Stomach (tissue), 9 donors: ENCODE results near the gene MISP3. TPM values are rescaled to one million over a fixed set of nuclear protein-coding genes. Genes with fewer than 3 reads are reported as not detected.
A peak's percentile ranks its signal among the peaks of the same experiment; 100 is the strongest.

ENCODE experiments used
- DNase-seq, 2 donors: peaks; one replicate each; pipeline versions ENCODE4 v3.0.0 to v3.0.0-alpha.2; 2013 to 2019
- H3K27ac ChIP-seq, 5 donors: fragments of 200-600 bp in 4 of 5; sonication (generic) in 4 of 5; one replicate each; pipeline ENCODE4 v1.5.1; 2013 to 2019; ENCODE audit warnings: mild to moderate bottlenecking in 1 of 5, moderate library complexity in 1 of 5
- H3K27me3 ChIP-seq, 3 donors: fragments of 200-600 bp; sonication (generic); one replicate each; pipeline ENCODE4 v1.5.1; 2017 to 2019; ENCODE audit warnings: mixed run types in 1 of 3
- H3K36me3 ChIP-seq, 4 donors: fragments of 200-600 bp; sonication (generic); 1 replicate in 3 of 4; 2 replicates in 1 of 4; pipeline ENCODE4 v1.5.1; 2016 to 2019
- H3K4me1 ChIP-seq, 4 donors: fragments of 200-600 bp; sonication (generic); one replicate each; pipeline ENCODE4 v1.5.1; 2016 to 2019
- H3K4me3 ChIP-seq, 4 donors: fragments of 200-600 bp; sonication (generic) in 3 of 4; one replicate each; pipeline ENCODE4 v1.5.1; 2016 to 2019; ENCODE audit warnings: mild to moderate bottlenecking in 1 of 4
- H3K9me3 ChIP-seq, 4 donors: fragments of 200-600 bp; sonication (generic); one replicate each; pipeline ENCODE4 v1.5.1; 2016 to 2019
- EP300 ChIP-seq: sonication (generic); formaldehyde crosslinking; IDR thresholded peaks from one replicate; pipeline ENCODE4 v1.6.1; 2017; ENCODE audit warnings: antibody characterized with exemption
- POLR2A ChIP-seq, 4 donors: fragments of 450-650 bp; IDR thresholded peaks; one replicate each; pipeline ENCODE4 v1.6.1; 2016; ENCODE audit warnings: antibody characterized with exemption in 4 of 4, control low read depth in 2 of 4, mild to moderate bottlenecking in 1 of 4, moderate library complexity in 1 of 4
- POLR2AphosphoS5 ChIP-seq, 3 donors: sonication (generic); formaldehyde crosslinking; IDR thresholded peaks; one replicate each; pipeline ENCODE4 v1.6.1; 2016; ENCODE audit warnings: antibody characterized with exemption in 3 of 3
- WGBS, 5 donors: extraction: QIAGEN DNeasy Blood & Tissue Kit in 3 of 5; methylation state at CpG; one replicate each; pipeline versions ENCODE4 v1.1.5 to v1.1.7; 2013 to 2018; 5-methylcytosine and 5-hydroxymethylcytosine counted together
- intact Hi-C: fragments of 100-400 bp; cut with DNase I; formaldehyde crosslinking; loops from one replicate; pipeline ENCODE4 v1.15.1; 2023; ENCODE audit warnings: low total_unique reads
- polyA plus RNA-seq, 3 donors: library from polyadenylated mRNA; stranded (reverse); fragments of 200-250 nt; gene quantifications; one replicate each; pipeline ENCODE4 v1.2.3, GENCODE V29; 2013
- total RNA-seq, 5 donors: library from RNA; depleted of rRNA; stranded (reverse); fragments of >200 nt; gene quantifications; one replicate each; pipeline versions ENCODE4 v1.1.0 to v1.2.3, GENCODE V29; 2014 to 2016
- TF ChIP-seq, protein P1 (sequence below), 7 experiments: fragments of 450-650 bp in 4 of 7; fragments of 200-600 bp in 3 of 7; sonication (generic) in 3 of 7; IDR thresholded peaks; one replicate each; pipeline ENCODE4 v1.5.1; 2016 to 2019; ENCODE audit warnings: antibody characterized with exemption in 7 of 7, control low read depth in 2 of 7, mild to moderate bottlenecking in 1 of 7
- donor health status: healthy with polysubstance abuse.
- donor health status: Bipolar disorder and iron deficiency.
- donor health status: healthy.

MISP3 gene
- total and polyA plus RNA-seq, 8 donors: 2.0 to 88.7 (median 27.4) TPM

DNA sequence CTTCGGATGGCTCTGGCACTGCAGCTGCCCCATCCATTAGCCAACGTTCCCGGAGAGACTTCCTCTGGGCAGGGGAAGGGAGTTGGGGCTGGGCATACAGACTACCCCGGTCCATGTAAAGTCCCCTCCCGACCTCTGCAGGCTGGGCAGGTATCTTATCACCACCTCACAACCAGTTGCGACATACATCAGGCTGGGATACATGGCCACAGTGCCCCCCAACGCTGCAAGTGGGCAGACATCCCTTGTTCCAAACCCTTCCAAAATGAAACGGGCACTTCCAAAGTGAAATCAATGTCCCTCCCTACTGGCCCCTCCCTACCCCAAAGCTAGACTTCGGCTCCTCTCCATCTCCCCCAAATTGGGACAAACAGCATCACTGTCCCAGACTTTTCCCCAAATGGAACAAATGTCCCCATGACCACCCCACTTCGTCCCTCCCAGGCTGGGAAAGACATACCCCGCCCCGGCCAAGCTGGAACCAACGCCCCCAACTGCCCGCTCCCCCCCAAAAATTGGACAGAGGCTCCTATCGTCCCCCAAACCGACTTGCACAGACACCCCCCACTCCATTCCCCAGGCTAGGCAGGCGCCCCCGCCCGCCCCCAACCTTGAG lies 15.7 kb upstream of the MISP3 start:
- H3K9me3 ChIP-seq: peaks cover 0 to 7% (median 0%) of the 10 kb centered on the region in 4 donors
- peaks cover 0 to 58% (median 10%) of the 10 kb centered on the region in 3 donors for H3K27me3 ChIP-seq
- WGBS, 5 donors: 39 to 58% (median 49%) methylated on average over 16 to 19 of the region's 19 CpGs
- TF ChIP-seq, protein P1, sequence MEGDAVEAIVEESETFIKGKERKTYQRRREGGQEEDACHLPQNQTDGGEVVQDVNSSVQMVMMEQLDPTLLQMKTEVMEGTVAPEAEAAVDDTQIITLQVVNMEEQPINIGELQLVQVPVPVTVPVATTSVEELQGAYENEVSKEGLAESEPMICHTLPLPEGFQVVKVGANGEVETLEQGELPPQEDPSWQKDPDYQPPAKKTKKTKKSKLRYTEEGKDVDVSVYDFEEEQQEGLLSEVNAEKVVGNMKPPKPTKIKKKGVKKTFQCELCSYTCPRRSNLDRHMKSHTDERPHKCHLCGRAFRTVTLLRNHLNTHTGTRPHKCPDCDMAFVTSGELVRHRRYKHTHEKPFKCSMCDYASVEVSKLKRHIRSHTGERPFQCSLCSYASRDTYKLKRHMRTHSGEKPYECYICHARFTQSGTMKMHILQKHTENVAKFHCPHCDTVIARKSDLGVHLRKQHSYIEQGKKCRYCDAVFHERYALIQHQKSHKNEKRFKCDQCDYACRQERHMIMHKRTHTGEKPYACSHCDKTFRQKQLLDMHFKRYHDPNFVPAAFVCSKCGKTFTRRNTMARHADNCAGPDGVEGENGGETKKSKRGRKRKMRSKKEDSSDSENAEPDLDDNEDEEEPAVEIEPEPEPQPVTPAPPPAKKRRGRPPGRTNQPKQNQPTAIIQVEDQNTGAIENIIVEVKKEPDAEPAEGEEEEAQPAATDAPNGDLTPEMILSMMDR (IDR thresholded peaks at IDR 0.05): no peak
- TF ChIP-seq POLR2AphosphoS5 (IDR thresholded peaks at IDR 0.05) (no peak), POLR2A (IDR thresholded peaks at IDR 0.05) (no peak), EP300 (no peak)
- H3K4me1 ChIP-seq: peaks cover 13 to 46% (median 38%) of the 10 kb centered on the region in 4 donors
- no peak for DNase-seq
- H3K27ac ChIP-seq: peak overlapping the region in 1 of 5 donors; percentile 38
- intact Hi-C loops: loop anchor here (10.0 kb wide), 1 partner anchor 172 kb away; no protein-coding TSS in a partner anchor
- peak overlapping the region; percentile 40 to 51 (median 44) for H3K4me3 ChIP-seq
- H3K36me3 ChIP-seq: peaks cover 0 to 34% (median 23%) of the 10 kb centered on the region in 4 donors

DNA sequence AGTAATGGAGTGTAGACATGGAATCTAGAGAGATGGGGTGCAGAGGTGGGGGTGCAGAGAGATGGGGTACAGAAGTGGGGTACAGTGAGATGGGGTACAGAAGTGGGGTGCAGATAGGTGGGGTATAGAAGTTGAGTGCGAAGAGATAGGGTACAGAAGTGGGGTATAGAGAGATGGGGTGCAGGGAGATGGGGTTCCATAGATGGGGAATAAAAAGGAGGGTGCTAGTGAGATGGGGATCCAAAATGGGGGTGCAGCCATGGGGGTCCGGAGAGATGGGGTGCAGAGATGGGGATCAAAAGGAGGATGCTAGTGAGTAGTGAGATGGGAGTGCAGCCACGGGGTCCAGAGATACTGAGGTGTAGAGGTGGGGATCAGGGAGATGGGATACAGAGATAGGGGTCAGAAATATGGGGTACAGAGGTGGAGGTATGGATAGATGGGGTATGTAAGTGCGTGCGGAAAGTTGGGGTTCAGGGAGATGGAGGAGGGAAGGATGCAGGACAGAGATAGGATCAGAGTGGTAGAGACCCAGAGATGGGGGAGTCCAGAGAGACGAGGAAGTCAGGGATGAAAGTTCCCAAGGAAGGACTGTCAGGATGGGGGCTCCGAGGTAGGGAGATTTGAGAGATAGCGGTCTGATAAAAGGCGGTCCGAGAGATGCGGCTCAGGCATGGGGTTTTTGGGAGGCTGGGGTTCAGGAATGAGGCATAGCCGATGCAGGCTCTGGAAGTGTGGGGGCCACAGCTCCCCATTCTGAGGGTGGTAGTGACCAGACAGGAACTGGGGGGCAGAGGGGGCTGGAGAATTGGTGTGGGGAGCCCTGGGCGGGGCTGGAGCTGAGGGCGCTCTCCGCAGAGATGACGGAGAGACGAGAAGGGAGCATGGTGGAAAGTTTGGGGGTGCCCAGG lies 14.1 kb upstream of the MISP3 start:
- peaks cover 23 to 53% (median 45%) of the 10 kb centered on the region in 4 donors for H3K4me1 ChIP-seq
- peaks cover 0 to 22% (median 13%) of the 10 kb centered on the region in 4 donors for H3K36me3 ChIP-seq
- intact Hi-C loops: loop anchor here (10.0 kb wide), 1 partner anchor 174 kb away; no protein-coding TSS in a partner anchor
- no peak for DNase-seq
- H3K4me3 ChIP-seq: peak overlapping the region; percentile 16 to 54 (median 48)
- H3K27me3 ChIP-seq: peaks cover 0 to 68% (median 13%) of the 10 kb centered on the region in 3 donors
- H3K9me3 ChIP-seq: peaks cover 0 to 2% (median 0%) of the 10 kb centered on the region in 4 donors
- 29 to 49% (median 39%) methylated on average over 17 of the region's 17 CpGs for WGBS, 5 donors
- no peak overlapping the region for H3K27ac ChIP-seq
- TF ChIP-seq POLR2AphosphoS5 (IDR thresholded peaks at IDR 0.05): no peak
- no peak for TF ChIP-seq POLR2A (IDR thresholded peaks at IDR 0.05)
- TF ChIP-seq, protein P1 (IDR thresholded peaks at IDR 0.05): no peak
- no peak for TF ChIP-seq EP300

DNA sequence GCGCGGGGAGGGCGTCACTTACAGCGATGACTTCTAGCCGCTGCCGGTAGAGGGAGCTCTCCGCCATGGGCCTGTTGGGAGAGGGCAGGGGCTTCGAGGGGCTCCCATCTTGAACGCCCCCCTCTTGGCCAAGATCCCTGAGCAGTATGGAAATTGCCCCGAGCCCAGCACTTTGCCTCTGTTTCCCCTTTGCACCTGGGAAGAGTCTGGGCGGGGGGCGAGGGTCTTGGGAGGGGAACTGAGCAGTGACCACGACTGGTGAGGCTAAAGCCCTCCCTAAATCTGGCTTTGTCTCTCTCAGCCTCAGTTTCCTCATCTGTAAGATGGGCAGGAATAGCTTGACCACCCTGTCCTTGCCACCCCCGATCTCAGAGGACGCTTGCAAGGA lies 13.5 kb upstream of the MISP3 start:
- H3K27me3 ChIP-seq: peaks cover 0 to 68% (median 13%) of the 10 kb centered on the region in 3 donors
- H3K9me3 ChIP-seq: no peaks in the 10 kb centered on the region
- WGBS, 5 donors: 20 to 43% (median 26%) methylated on average over 12 to 15 of the region's 15 CpGs
- peak overlapping the region in 3 of 4 donors; percentile 16 to 54 (median 51) for H3K4me3 ChIP-seq
- peaks cover 23 to 53% (median 45%) of the 10 kb centered on the region in 4 donors for H3K4me1 ChIP-seq
- peak; percentile 34 to 45 for DNase-seq
- intact Hi-C loops: loop anchor here (10.0 kb wide), 1 partner anchor 174 kb away; no protein-coding TSS in a partner anchor
- TF ChIP-seq POLR2AphosphoS5 (IDR thresholded peaks at IDR 0.05) (no peak), EP300 (no peak), POLR2A (IDR thresholded peaks at IDR 0.05) (no peak)
- TF ChIP-seq, protein P1 (IDR thresholded peaks at IDR 0.05): peak in 5 of 7 experiments; percentile 16 to 66 (median 45)
- H3K36me3 ChIP-seq: peaks cover 0 to 17% (median 10%) of the 10 kb centered on the region in 4 donors
- no peak overlapping the region for H3K27ac ChIP-seq

DNA sequence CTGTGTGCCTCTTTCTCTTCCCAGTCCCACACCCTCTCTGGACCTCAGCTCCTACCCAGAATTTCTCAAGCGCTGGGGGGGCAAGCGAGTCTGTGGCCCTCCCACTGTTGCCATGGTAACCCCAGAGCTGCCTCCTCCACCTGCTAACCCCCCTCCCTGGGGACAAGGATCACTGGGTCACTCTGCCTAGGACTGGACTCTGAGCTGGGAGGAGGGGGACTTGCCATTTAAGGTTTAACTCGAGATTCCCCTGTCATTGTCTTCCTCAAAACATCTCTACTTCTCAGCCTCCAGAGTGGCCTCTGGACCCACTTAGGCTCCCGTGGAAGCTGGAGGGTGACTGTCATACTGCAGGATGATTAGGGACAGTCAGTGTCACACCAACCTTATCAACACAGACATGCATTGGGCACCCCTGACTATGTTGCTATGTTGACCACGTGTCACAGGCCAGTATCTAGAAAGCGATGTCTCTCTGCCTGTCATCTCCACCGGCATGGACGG lies 12.9 kb upstream of the MISP3 start:
- Histone ChIP-seq H3K27ac (peak overlapping the region in 1 of 5 donors; percentile 14), H3K4me1 (peaks cover 23 to 53% (median 45%) of the 10 kb centered on the region in 4 donors), H3K4me3 (peak overlapping the region in 3 of 4 donors; percentile 44 to 54 (median 51)), H3K27me3 (peaks cover 0 to 68% (median 13%) of the 10 kb centered on the region in 3 donors), H3K9me3 (no peaks in the 10 kb centered on the region), H3K36me3 (peaks cover 0 to 17% (median 8%) of the 10 kb centered on the region in 4 donors)
- TF ChIP-seq, protein P1 (IDR thresholded peaks at IDR 0.05): no peak
- TF ChIP-seq POLR2A (IDR thresholded peaks at IDR 0.05) (no peak), EP300 (no peak)
- 23 to 37% (median 27%) methylated on average over 8 of the region's 8 CpGs for WGBS, 5 donors
- intact Hi-C loops: loop anchor here (10.0 kb wide), 1 partner anchor 175 kb away; no protein-coding TSS in a partner anchor
- no peak for DNase-seq
